ENCODE results near the gene FAT3. TPM values are rescaled to one million over a fixed set of nuclear protein-coding genes. Genes with fewer than 3 reads are reported as not detected.

FAT3 gene
- 0.17 and 0.37 TPM in 2 replicates for total RNA-seq

DNA sequence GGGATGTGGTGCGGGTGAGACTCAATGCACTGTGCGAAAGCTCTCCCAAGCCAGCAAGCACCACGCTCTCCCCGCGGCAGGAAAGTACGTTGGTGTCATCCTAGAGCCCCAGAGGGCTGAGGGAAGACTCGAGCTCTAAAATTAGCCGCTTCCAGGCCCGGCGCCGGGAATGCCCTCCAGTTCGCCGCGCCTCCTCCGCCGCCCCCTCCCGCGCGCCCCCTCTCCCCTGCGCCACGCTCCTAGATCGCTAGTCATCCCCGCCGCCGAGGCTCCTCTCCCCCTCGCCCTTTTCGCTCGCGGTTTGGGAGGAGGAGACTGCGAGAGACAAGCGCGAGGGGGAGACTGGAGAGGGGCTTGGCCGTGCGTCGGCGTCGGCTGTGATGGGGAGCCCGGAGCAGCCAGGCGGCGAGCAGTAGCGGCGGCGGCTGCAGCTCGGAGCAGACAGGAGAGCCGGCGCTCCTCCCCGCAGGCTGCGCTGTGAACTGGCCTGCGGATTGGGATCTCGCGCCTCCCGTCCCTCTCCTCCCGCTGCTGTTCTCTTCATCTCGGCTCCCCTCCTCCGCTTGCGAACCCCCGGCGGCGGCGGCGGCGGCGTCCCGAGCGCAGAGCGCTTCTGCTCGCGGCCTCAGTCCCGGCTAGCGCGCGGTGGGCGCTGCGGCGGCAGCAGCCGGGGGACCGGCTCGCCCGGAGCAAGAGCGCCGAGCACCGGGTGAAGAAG lies at the start of gene FAT3:
FAT3 (plus strand) TSS at position 412 of the 718 bp plus-strand sequence. CDS start 127,295 bp downstream, outside the sequence.
- peak; percentile 7 for DNase-seq

DNA sequence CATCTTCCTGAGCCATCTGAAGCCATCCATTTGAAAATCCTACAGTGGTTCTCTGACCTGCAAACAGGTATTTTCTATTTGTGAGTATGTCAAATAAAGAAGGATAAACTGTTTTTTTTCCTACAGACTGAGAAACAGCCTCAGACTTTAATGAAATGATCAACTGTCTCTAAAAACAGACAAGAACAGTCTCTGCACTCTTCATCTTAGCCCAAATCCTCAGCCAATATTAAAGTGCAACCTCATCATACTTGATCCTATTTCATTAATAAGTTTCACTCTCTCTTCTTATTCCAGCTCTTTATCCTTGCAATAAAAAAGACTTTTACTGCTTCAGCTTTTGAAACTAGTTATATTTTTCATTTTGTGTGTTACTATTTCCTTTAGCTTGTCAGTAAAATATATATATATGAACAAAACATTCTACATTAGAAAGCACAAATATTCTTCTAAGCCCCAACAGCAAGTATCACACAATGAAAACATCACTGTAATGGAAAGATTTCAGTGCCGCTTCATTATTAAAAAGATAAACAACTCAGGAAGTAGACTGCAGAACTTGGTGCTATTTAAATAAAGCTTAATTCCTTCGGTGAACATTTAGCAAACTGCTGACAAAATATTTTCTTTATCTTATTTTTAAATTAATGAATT lies 45.5 kb upstream of the FAT3 start:
- no peak for DNase-seq

- no peak for DNase-seq
Measured at GRCh38 chr11:92180226-92180625, 44.4 kb upstream of the FAT3 start.

DNA sequence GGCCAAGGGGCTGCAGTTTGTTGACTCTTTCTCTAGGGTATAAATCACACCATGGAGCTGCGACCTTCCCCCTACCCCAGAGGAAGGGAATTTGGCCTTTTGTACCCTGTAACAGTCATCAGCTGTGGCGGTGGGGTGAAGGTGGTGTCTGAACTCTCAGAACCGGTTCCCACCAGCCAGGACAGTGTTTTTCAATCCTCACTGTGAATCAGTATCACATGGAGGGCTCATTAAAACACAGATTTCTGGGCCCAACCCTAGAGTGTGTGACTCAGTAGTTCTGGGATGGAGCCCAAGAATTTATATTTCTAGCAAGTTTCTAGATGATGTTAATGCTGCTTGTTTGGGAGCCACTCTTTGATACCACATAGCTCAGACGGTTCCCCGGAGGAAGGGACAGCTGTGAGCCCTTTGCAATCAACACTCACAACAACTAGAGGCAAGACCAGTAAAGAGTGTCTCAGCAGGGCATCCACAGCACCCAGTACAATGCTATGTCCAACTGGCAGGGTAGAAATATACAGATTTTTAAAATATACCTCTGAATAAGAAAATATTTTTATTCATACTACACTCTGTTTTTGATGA lies 43.9 kb upstream of the FAT3 start:
- no peak for DNase-seq

DNA sequence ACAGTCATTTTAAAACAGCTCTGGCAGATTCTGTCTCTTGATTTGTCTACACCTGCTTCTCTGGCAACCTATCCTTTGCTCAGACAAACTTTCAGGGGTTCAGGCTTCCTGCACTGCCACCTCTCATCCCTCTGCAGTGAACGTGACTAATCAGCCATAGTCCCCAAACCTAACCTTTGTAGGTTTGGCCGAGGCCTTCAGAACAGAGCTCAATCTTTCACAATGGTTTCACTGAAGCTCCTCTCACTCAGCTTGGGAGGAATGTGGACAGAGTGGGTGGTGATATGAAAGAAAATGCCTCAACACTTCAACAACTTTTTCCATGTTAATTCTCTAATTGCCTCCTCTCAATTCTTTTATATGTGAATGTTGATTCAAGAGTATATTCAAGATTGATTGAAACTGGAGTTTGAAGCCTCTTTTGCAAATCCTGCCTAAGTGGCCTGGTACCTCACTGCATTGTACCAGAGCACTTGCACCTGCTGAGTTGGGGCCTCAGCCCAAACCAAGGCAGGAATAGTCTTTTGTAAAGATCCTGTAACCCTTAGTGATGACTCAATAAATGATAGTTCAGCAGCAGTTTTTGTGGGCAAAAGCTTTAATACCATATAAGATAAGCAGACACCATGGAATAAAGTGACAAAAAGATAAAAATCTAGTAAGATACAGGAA lies 33.9 kb upstream of the FAT3 start:
- no peak for DNase-seq

DNA sequence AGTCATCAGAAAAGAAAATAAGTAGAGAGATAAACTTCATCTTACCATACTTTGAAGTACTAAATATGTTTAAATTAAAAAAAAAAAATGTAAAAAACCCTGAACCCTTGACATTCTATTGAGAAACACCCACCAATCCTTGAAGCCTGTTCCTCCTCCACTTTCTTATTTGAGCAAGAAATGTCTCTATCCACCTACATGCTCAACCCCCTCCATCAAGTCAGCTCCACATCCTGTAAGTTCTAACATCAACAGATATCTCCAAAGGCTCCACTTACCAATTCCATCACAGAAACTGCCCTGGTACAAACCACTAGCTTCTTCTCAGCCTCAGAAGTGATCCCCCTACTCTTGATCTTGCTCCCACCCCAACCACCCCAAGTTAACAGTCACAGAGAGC lies 32.5 kb upstream of the FAT3 start:
- DNase-seq = no peak

DNA sequence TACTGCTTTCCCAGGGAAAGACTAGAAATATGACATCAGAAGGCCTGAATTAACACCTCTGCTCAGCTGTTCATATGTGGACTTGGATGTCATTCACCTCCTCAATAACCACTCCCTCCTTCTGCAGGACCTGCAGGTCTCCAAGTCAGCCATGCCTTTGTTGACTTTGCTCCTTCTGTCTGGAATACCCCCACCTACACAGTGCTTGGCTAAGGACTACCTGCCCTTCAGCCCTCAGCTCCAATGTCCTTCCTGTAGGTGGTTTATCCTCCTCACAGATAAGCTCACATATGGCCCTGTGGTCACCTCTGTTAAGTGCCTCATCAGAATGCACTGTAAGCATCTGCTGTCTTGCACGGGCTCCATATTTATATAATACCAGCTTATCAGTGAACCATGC lies 26.4 kb upstream of the FAT3 start:
- no peak for DNase-seq

GRCh38 chr11:92199991-92200390 lies 24.6 kb upstream of the FAT3 start:
- DNase-seq = no peak

GRCh38 chr11:92204731-92205130 lies 19.9 kb upstream of the FAT3 start:
- no peak for DNase-seq

GRCh38 chr11:92206441-92206840 lies 18.2 kb upstream of the FAT3 start:
- no peak for DNase-seq

GRCh38 chr11:92211576-92212167 lies 12.9 kb upstream of the FAT3 start:
- DNase-seq = peak; percentile 3

- DNase-seq = no peak
Measured at GRCh38 chr11:92212530-92212929, 12.1 kb upstream of the FAT3 start.

GRCh38 chr11:92216789-92217188 lies 7.8 kb upstream of the FAT3 start:
- no peak for DNase-seq

DNA sequence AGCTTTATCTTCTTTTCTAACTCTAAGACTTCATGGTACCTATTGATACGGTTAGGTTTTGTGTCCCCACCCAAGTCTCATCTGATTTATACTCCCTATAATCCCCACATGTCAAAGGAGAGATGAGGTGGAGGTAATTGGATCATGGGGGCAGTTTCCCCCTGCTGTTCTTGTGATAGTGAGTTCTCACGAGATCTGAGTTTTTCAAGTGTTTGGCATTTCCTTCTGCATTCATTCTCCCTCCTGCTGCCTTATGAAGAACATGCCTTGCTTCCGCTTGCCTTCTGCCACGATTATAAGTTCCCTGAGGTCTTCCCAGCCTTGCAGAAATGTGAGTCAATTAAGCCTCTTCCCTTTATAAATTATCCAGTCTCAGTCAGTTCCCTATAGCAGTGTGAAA lies 5.1 kb upstream of the FAT3 start:
- no peak for DNase-seq

DNA sequence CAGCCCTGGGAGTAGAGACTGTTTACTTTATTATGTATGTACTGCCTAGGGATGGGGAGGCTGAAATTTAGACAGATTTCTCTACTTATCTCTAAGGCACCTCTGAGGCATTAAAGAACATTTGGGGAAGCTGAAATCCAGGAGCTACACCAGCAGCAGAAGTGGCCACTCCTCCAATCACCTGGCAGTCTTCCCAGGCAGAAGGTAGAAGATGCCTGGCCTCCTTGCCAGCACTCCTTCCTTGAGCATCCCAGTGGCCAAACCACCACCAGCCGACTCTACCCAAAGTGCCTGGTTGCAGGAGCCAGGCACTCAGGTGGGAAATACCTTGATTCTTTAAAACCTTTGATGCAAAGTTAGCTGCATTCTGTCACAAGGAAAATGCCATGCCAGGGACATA lies 1.9 kb upstream of the FAT3 start:
- DNase-seq = no peak

DNA sequence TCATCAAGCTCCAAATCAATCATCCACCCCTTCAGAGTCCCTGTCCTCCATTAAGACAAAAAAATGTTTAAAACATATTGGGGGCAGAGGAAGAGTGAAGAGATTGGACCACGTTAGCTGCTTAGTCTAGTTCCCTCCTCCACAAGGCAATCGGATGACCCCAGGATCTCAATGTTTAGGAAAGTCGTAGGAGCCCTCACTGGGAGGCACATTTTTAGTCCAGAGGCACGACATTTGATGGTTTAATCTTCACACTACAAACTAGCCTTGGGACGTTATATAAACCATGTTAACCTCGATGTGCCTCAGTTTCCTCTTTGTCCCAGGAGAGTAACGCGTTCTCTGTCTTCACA lies 588 bp upstream of the FAT3 start:
- no peak for DNase-seq

- peak; percentile 3 for DNase-seq
Measured at GRCh38 chr11:92225125-92225567, 528 bp downstream of the FAT3 start.

GRCh38 chr11:92225568-92226330 lies 1.1 kb downstream of the FAT3 start:
- DNase-seq = no peak

- no peak for DNase-seq
Measured at GRCh38 chr11:92226331-92227229, 2.0 kb downstream of the FAT3 start.

- DNase-seq = no peak
Measured at GRCh38 chr11:92227230-92227814, 2.7 kb downstream of the FAT3 start.
